NCI-H1092 (cell line): Measurements from ENCODE around the gene TEX19.
"Not testable (repeated sequence)": the region's sequence is repeated elsewhere in the genome, so short reads cannot be mapped to it uniquely, and the experiment has no call there.

Source experiments
- DNase-seq: peaks from one replicate; lab custom pipeline; 2025; lab: John Stamatoyannopoulos, UW

Gene TEX19

DNA sequence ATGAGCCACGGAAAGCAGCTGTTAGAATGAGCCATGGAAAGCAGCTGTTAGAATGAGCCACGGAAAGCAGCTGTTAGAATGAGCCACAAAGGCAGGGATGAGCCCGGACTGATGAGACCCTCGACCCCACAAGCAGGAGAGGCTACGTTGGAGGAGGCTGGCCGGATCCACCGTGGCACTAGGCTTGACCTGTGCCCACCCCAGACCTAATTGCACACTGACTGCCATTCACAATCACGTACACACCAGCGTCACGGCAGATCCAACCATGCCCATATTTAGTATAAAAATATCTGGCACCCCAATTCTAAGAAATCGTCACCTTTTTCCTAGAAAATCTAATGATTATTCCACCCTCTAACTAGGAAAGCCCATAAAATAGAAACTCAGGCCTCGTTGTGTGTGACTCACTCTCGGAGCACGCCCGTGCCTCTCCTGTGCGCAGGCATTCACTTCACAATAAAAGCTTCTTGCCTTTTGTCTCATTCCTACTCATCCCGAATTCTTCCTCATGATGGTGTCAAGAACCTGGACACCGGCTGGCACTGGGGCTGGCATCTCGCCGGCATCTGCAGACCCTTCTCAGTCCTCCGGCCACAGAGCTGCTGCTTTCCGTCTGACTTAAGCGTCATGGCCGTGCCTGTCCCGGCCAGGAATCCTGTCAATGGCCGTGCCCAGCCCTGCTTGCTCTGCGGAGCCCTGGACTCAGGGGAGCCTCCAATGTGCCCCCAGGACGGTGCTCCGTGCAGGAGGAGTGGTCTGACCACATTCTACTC, 20.0 kb upstream of the TEX19 start:
- DNase-seq: no peak

GRCh38 chr17:82339634-82340580, 19.1 kb upstream of the TEX19 start:
- no peak for DNase-seq

DNA sequence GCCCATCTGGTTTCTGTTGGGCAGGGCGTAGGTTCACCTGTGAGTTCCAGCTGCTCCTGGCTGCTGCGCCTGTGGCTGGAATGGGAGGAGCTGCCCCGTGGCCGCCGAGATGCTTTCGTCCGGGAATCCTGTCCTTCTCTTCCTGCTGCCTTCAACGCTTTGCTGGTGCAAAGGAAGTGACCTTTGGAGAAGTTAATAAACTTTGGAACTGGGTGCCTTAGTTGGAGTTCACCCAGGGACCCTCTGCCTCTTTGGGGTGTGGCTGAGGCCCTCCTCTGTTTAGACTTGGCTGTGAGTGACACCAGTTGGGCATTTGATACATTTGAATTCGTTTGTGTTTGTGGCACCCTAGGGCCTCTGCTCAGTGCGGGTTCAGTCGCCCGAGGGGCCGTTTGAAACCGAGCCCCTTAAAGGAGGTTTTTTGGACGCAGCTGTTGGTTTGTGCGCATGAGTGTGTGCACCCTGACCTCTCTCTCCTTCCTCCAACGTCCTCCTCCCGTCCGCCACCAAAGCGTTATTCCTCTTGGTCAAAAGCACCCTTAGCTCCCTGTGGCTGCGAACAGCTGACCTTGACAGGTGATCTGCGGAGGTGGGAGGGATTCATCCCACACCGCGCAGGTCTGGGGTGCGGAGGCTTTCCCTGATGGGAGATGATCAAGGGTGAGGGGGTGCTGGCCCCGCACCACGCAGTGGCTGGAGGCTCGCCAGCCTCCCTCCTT, 16.5 kb upstream of the TEX19 start:
- DNase-seq: no peak

DNA sequence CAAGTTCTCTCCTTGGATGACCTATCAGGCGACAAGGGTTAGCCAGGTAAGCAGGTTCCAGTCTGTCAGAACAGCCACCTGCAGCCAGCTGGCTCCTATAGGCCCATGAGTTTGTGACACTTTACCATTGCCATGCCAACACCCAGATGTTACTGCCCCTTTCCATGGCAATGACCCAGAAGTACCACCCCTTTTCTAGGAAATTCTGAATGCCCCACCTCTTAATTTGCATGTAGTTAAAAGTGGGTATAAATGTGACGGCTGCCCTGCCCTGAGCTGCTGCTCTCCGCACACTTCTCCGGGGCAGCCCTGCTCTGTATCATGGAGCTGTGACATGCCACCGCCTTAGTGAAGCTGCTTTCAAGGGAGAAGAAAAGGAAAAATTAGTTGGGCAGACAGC, 15.5 kb upstream of the TEX19 start:
- DNase-seq: no peak

DNA sequence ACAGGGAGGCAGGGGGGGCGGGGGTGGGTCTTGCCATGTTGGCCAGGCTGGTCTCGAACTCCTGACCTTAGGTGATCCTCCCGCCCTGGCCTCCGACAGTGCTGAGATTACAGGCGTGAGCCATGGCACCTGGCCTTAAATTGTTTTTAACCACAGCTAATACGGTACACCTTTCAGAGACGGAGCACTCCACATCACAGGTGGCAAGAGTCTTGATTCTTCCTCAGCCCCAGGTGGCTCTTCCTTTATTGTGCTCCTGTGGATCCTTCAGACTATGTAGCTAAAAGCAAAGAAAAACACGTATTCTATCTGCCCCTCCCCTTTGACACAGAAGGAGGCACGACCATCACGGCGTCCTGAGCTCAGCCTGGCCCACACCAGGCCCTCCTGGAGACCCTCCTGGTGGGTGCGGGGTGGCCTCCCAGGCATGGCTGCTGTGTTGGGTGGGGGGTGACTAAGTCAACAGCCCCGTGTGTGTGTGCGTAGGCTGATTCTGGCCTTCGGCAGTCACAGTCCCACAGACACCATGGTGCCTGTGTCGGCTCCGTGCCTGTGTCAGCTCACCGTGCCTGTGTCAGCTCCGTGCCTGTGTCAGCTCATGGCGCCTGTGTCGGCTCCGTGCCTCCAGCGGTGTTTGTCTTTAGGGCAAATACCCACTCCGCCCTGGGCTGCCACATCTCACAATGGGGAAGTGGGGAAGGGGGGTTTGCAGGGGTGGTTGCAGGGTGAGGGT, 14.7 kb upstream of the TEX19 start:
- no peak for DNase-seq

- no peak for DNase-seq
Observed at GRCh38 chr17:82345151-82345976, 13.7 kb upstream of the TEX19 start.

- DNase-seq: no peak
Observed at GRCh38 chr17:82346342-82347300, 12.4 kb upstream of the TEX19 start.

DNA sequence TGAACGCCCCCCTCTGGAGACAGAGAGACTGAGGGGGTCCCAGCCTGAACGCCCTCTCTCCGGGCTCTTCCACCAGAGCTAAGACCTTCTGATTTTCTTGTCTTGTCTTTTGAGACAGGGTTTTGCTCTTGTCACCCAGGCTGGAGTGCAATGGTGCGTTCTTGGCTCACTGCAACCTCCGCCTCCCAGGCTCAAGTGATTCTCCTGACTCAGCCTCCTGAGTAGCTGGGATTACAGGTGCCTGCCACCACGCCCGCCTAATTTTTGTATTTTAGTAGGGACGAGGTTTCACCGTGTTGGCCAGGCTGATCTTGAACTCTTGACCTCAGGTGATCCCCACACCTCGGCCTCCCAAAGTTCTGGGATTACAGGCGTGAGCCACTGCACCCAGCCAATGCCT, 11.1 kb upstream of the TEX19 start:
- DNase-seq: not testable (repeated sequence)

GRCh38 chr17:82348434-82348833, 10.6 kb upstream of the TEX19 start:
- DNase-seq: no peak

GRCh38 chr17:82348866-82349265, 10.2 kb upstream of the TEX19 start:
- DNase-seq: no peak

DNA sequence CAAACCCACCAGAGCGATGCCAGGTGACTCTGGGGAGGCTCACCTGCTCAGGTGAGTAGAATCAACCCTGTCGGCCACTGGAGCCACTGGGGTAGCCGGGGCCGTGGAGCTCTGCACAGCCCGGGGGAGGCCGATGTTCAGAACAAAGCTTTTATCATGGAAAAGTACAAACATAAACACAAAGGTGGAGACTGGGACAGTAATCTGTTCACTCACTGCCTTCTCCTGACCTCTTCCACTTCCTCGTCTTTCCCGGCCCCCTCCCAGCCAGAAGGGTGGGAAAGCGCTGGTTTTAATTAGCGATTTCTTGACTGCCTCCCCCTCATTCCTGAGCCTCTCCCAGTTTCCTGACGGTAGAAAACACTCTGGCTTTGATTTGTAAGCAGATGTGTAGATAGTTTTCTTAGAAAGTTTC, 9.8 kb upstream of the TEX19 start:
- no peak for DNase-seq

DNA sequence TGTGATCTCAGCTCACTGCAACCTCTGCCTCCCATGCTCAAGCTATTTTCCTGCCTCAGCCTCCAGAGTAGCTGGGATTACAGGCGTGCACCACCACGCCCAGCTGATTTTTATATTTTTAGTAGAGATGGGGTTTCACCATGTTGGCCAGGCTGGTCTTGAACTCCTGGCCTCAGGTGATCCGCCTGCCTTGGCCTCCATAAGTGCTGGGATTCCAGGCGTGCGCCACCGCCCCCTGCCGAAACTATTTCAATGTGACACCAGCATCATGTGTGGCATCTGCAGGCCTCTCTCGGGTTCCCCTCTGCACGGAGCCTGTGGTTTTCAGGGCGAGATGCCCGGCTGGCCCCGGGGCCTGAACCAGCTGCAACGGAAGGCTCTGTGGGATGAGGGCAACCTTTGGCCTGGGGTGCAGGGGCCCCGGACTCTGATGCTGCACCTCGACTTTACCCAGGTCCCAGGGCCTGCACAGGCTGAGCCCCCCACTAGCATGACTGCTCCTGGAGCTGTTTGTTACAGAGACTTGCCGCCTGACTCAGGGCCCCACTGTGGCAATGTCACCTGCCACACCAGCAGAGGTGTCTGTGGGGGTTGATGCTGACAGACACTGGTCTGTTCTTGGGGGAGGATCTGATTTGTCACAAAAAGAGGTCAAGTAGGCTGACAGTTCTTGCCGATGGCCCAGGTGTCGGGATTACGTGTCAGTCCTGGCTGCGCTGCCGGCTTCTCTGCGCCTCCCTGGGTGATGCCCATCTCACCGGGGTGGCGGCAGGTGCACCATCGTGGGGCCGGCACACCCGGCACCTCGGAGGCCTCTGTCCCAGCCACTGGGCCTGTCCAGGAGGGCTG, 8.6 kb upstream of the TEX19 start:
- no peak for DNase-seq

- no peak for DNase-seq
Observed at GRCh38 chr17:82351254-82351712, 7.8 kb upstream of the TEX19 start.

DNA sequence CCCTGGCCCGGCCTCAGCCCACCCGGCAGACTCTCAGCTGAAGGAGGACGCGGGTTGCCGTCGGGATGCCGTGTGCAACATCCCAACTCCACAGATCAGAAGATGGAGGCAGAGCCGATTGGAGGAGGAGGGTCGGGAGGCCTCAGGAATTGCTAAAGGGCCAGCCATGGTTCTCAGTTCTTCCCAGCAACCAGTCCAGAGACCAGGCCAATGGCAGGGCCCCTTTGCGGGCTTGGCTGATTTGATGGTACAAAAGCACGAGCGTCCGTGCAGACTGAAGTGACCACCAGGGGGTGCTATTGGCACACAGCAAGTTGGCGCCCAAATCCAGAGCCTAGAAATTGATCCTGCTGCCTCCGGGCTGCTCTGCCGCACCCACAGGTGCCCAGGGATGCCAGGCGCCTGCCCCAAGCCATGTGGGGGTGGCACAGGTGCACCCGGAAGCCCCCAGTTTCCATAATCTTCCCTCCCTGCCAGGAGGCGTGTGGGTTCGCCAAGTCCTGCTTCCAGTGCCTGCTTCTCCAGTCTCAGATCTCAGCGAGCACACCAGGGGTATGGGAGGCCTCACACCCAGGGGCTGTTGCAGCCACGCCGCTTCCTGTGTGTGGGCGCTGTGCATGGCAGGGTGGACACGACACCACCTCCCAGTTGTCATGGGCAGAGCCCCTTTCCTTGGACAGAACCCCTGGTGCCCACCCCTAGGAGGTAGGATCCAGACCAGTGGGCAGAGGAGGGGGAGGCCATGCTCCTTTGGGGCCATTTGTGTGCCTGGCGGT, 7.1 kb upstream of the TEX19 start:
- peak; percentile 74 for DNase-seq

- peak; percentile 45 for DNase-seq
Observed at GRCh38 chr17:82353484-82353883, 5.6 kb upstream of the TEX19 start.

DNA sequence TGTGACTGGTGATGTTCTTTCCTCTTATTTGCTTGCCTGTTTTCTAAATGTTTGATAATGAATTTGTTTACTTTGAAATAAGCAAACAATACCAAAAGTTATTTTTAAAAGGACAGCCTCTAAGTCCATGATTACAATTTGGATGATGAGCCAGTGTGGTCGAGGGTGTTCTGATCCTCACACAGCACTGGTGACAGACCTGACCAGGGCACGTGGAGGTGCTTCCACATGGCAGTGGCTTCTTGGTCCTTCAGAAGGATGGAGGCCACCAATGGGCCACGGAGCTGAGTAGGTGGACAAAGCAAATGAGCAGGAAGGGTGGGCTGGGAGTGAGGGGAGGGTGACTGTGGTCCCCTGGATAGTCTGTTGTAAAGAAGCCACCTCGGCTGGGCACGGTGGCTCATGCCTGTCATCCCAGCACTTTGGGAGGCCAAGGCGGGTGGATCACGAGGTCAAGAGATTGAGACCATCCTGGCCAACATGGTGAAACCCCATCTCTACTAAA, 4.2 kb upstream of the TEX19 start:
- no peak for DNase-seq

DNA sequence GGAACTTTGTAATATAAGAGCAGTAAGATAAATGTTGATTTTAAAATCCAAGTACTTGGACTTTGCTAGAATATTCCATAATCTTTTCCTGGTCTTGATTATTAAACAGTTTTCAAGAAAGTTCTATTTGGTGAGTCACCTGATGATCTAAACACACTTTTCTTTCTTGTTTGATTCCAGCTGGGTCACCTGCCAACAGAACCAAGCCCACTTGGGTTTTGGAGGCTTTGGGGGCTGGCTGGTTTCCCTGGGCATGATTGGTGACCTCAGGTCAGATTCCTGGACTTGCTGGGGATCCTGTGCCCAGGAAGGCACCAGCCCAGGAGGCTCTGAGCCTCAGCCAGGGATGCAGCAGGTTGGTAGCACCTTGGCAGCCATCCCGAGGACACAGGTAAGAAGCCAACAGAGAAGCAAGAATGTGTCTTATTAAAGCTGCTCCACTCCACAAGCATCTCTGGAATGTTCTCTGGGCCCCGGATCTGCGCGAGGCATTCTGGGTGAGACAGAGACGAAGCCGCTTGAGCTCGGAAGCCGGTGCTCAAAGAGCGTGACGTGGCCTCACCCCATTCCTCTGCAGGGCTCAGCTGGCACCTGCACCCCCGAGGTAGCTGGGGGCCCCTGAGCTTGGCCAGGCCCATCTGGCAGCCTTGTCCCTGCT, 3.1 kb upstream of the TEX19 start:
- no peak for DNase-seq
